Lower leg skin (tissue), 4 donors: ENCODE measurements around the gene PGAP1. TPM values are rescaled to one million over a fixed set of nuclear protein-coding genes. Genes with fewer than 3 reads are reported as not detected.

Experiments
- DNase-seq, 2 donors: peaks; one replicate each; pipeline ENCODE4 v3.0.0-alpha.2; 2019; ENCODE audit warnings: low spot score in 2 of 2
- H3K4me3 ChIP-seq: fragments of 200-600 bp; sonication (generic); 2 replicates; pipeline ENCODE4 v1.5.1; 2017; ENCODE audit warnings: mild to moderate bottlenecking, low read depth; ENCODE audit not compliant: poor library complexity, severe bottlenecking
- POLR2A ChIP-seq, 2 donors: fragments of 450-650 bp; IDR thresholded peaks; one replicate each; pipeline ENCODE4 v1.6.1; 2016 to 2017; ENCODE audit warnings: antibody characterized with exemption in 2 of 2, mild to moderate bottlenecking in 1 of 2, moderate library complexity in 1 of 2
- WGBS, 2 donors: methylation state at CpG; one replicate each; pipeline ENCODE4 v1.1.5; 2018; 5-methylcytosine and 5-hydroxymethylcytosine counted together
- intact Hi-C: fragments of 100-400 bp; cut with DNase I; formaldehyde crosslinking; loops from one replicate; pipeline ENCODE4 v1.15.0; 2023; ENCODE audit warnings: low total_unique reads
- total RNA-seq, 4 donors: library from RNA; depleted of rRNA; stranded (reverse); fragments of >200 nt; gene quantifications; one replicate each; pipeline ENCODE4 v1.1.0, GENCODE V29; 2016
- TF ChIP-seq, protein P1 (sequence below), 3 donors: fragments of 450-650 bp; IDR thresholded peaks; one replicate each; pipeline ENCODE4 v1.5.1; 2016; ENCODE audit warnings: antibody characterized with exemption in 3 of 3, mild to moderate bottlenecking in 3 of 3, moderate library complexity in 2 of 3

The PGAP1 gene, protein sequence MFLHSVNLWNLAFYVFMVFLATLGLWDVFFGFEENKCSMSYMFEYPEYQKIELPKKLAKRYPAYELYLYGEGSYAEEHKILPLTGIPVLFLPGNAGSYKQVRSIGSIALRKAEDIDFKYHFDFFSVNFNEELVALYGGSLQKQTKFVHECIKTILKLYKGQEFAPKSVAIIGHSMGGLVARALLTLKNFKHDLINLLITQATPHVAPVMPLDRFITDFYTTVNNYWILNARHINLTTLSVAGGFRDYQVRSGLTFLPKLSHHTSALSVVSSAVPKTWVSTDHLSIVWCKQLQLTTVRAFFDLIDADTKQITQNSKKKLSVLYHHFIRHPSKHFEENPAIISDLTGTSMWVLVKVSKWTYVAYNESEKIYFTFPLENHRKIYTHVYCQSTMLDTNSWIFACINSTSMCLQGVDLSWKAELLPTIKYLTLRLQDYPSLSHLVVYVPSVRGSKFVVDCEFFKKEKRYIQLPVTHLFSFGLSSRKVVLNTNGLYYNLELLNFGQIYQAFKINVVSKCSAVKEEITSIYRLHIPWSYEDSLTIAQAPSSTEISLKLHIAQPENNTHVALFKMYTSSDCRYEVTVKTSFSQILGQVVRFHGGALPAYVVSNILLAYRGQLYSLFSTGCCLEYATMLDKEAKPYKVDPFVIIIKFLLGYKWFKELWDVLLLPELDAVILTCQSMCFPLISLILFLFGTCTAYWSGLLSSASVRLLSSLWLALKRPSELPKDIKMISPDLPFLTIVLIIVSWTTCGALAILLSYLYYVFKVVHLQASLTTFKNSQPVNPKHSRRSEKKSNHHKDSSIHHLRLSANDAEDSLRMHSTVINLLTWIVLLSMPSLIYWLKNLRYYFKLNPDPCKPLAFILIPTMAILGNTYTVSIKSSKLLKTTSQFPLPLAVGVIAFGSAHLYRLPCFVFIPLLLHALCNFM
- 10 to 100 TPM; 20.0 to 25.4 (median 23.6) TPM for total RNA-seq

DNA sequence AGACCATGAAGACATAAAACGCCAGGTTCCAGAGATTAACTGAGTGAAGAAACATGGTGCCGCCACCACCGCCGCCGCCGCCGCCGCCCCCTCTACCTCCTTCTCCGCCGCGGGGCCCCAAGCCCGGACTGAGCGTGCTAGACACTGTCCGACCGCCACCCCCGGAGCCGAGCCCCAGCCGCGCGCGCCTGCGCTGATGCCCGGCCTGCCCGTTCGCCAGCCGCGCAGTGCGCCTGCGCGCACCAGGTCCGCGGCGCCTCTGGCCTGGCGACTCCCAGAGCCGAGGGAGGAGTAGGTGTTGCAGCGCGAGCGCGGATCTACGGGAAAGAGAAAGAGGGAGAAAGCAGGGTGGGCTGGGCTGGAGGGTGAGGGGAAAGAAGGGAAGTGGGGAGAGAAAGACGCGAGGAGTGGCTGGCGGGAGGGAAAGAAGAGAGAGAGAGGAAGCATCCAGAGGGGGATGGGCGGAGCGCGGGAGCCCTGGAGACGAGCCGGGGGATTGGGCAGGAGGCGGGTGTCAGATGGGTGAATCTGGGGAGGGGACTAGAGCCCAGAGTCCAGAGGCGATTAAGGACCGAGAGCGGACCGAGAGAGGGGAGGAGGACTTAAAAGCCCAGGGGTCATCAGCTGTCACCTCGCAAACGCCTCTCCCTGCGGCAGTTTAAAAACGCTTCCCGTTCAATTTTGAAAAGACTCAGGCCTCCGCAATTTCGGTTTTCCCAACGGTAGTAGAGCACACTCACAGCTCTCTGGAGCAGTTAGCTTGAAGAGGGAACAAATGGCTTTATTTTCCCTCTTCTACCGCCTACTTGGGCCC lies at the start of gene PGAP1:
TSS of gene PGAP1 (minus strand) at position 146 of the 814 bp plus-strand sequence. CDS start at position 55, 91 bp downstream.
- 0 to 1% methylated on average over 39 to 62 of the region's 62 CpGs for WGBS, 2 donors
- DNase-seq, result peak; percentile 79 to 97
- TF ChIP-seq POLR2A (IDR thresholded peaks at IDR 0.05), result peak in 1 of 2 donors; percentile 34
- TF ChIP-seq, protein P1, sequence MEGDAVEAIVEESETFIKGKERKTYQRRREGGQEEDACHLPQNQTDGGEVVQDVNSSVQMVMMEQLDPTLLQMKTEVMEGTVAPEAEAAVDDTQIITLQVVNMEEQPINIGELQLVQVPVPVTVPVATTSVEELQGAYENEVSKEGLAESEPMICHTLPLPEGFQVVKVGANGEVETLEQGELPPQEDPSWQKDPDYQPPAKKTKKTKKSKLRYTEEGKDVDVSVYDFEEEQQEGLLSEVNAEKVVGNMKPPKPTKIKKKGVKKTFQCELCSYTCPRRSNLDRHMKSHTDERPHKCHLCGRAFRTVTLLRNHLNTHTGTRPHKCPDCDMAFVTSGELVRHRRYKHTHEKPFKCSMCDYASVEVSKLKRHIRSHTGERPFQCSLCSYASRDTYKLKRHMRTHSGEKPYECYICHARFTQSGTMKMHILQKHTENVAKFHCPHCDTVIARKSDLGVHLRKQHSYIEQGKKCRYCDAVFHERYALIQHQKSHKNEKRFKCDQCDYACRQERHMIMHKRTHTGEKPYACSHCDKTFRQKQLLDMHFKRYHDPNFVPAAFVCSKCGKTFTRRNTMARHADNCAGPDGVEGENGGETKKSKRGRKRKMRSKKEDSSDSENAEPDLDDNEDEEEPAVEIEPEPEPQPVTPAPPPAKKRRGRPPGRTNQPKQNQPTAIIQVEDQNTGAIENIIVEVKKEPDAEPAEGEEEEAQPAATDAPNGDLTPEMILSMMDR (IDR thresholded peaks at IDR 0.05), result no peak
- intact Hi-C loops, result no loop called here
- H3K4me3 ChIP-seq, result peak within 1 kb of the TSS; percentile 89

DNA sequence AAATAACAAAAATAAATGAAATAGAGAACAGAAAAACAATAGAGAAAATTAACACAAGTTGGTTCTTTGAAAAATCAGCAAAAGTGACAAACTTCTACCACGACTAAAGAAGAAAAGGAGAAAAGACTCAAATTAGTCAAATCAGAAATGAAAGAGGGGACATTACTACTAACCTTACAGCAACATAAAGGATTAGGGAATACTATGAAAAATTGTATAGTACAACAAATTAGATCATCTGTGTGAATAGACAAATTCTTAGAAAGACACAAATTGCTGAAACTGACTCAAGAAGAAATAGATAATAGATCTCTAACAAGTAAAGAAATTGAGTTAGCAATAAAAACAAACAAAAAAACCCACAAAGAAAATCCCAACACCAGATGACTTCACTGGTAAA lies 48.5 kb upstream of the PGAP1 start:
- no peak for TF ChIP-seq POLR2A (IDR thresholded peaks at IDR 0.05)
- TF ChIP-seq, protein P1 (IDR thresholded peaks at IDR 0.05), result no peak
- intact Hi-C loops, result no loop called here
- WGBS, 2 donors, result 74 to 89% methylated on average over 1 of the region's 1 CpG
- no peak for DNase-seq
- H3K4me3 ChIP-seq, result no peak overlapping the region

DNA sequence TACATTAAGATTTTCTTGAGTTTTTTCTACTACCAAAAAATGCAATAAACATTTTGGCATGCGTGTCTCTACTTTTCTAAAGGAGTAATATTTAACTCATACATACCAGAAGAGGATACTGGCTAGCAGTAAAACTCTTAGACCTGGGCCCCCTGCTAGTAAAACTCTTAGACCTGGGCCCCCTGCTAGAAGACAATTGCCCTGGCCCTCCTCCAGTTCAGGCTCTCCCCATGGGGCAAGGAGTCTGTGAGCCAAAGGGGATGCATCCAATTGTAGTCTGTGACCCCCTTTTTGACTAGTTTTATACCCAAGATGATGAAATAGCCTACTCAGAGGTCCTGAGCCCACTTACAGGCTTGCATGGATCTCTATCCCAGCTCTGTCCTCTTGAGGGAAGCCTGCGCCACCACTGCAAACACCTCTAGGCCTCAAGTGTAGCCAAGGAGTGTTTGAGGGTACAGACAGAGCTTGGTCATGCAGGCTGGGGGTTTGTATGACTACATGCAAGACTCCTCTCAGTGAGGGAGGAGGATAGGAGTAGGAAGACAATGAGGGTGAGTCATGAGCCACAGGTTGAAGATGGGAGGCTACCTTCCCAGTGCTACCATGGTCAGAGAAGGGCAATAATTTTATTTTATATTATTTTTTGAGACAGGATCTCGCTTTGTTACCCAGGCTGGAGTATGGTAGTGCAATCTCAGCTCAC lies 45.2 kb upstream of the PGAP1 start:
- H3K4me3 ChIP-seq, result no peak overlapping the region
- intact Hi-C loops, result no loop called here
- TF ChIP-seq POLR2A (IDR thresholded peaks at IDR 0.05), result no peak
- TF ChIP-seq, protein P1 (IDR thresholded peaks at IDR 0.05), result no peak
- DNase-seq, result no peak
- WGBS, 2 donors, result 65 to 75% methylated on average over 3 of the region's 3 CpGs

DNA sequence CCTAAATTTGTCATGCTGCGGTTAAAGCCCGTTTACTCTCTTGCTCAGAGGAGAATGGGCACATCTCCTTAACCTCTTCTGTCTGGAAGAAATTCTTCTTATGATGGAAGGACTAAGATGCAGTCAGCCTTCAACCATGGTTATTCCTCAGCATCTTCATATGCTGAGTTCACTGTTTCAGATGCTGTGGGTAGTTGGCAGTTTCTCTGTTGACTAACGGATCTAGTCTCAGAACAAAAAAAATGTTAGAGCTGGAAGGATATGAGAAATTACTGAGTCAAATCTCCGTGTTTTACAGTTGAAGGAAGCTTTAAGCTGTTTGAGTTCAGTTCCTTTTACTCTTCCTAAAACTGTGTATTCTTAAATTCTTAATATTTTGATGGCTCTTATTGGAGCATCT lies 43.6 kb upstream of the PGAP1 start:
- WGBS, 2 donors, result 51 to 67% methylated on average over 4 of the region's 4 CpGs
- TF ChIP-seq, protein P1 (IDR thresholded peaks at IDR 0.05), result no peak
- TF ChIP-seq POLR2A (IDR thresholded peaks at IDR 0.05), result no peak
- no peak for DNase-seq
- intact Hi-C loops, result no loop called here
- H3K4me3 ChIP-seq, result no peak overlapping the region

DNA sequence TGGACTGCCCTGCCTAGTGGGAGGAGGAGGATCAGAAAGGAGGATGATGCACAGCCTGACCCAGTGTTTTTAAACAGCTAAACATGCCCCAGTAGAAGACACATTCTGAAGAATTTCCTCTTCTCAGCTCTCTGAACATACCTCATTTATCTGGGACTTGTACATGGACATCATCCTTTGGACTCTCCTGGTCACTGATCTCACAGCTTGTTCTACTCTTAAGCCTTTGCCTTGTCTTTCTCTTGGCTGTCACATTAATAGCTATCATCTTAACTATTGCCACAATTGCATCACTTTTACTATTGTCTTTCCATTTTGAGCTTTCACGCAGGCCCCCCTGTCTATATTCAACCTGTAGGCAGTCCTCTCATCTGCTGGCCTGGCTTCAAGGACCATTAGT lies 42.0 kb upstream of the PGAP1 start:
- no peak overlapping the region for H3K4me3 ChIP-seq
- peak in 1 of 2 donors; percentile 34 for DNase-seq
- intact Hi-C loops, result no loop called here
- TF ChIP-seq POLR2A (IDR thresholded peaks at IDR 0.05), result no peak
- TF ChIP-seq, protein P1 (IDR thresholded peaks at IDR 0.05), result no peak
- WGBS, 2 donors, result 88 to 89% methylated on average over 1 of the region's 1 CpG
